NCI-H2029 (cell line): ENCODE measurements around the gene NBPF9.
"Not testable (repeated sequence)": the region's sequence is repeated elsewhere in the genome, so short reads cannot be mapped to it uniquely, and the experiment has no call there.

ENCODE experiments used
- DNase-seq: peaks from one replicate; lab custom pipeline; 2025; lab: John Stamatoyannopoulos, UW

Gene NBPF9

DNA sequence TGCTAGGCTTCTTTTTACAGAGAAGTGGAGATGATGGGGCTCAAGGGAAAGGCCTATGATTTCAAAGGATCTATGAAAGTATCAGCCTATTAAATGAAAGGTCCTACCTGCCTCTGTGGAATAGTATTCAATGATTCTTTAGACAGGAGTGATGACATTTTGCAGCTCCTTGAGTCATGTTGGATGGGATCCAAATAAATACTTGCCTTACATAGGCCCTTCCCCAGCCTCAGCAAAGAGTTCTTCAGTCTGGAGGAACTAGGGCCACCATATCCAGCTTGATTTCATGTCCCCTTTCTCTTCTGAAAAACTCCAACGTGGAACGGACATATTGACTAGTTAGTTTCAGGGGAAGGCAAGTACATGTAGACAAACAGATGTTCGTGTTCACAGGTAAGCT lies 87.8 kb downstream of the NBPF9 start:
- DNase-seq = not testable (repeated sequence)

DNA sequence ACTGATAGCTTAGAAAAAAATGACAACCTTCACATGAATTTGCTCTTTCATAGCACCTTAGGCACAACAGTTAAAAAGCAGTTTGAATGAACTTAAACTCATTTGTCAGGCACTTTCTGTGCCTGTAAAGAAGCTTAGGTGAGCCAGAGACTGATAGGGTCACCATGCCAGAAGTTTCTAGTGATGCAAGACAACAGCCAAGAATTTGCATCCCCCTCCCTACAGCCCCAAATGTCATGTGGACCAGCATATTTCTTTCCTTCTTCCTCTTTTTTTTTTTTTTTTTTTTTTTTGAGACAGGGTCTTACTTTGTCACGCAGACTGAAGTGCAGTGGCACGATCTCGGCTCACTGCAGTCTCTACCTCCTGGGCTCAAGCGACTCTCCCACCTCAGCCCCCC lies 89.8 kb downstream of the NBPF9 start:
- not testable (repeated sequence) for DNase-seq

GRCh38 chr1:149012599-149012998 lies 90.8 kb downstream of the NBPF9 start:
- DNase-seq = not testable (repeated sequence)

GRCh38 chr1:149009761-149010160 lies 93.6 kb downstream of the NBPF9 start:
- DNase-seq = not testable (repeated sequence)

GRCh38 chr1:149008769-149009168 lies 94.6 kb downstream of the NBPF9 start:
- DNase-seq = not testable (repeated sequence)

GRCh38 chr1:149008326-149008725 lies 95.0 kb downstream of the NBPF9 start:
- DNase-seq = not testable (repeated sequence)
